Right lobe of liver (tissue), 6 donors: ENCODE measurements around the gene EMC10. TPM values are rescaled to one million over a fixed set of nuclear protein-coding genes. Genes with fewer than 3 reads are reported as not detected.

Experiments used
- ATAC-seq, 4 donors: fragments of 200-7000 bp; cut with Tn5 transposase; one replicate each; pipeline ENCODE4 v1.9.1; 2020; ENCODE audit warnings: mild to moderate bottlenecking in 4 of 4, moderate library complexity in 4 of 4
- DNase-seq, 3 donors: peaks; one replicate each; pipeline ENCODE4 v3.0.0-alpha.2; 2020
- H3K27ac ChIP-seq, 3 donors: fragments of 200-600 bp; one replicate each; pipeline ENCODE4 v1.8.0; 2022
- H3K27me3 ChIP-seq, 2 donors: fragments of 200-600 bp; one replicate each; pipeline ENCODE4 v1.8.0; 2022
- H3K36me3 ChIP-seq, 4 donors: fragments of 200-600 bp; sonication (generic) in 1 of 4; one replicate each; pipeline versions ENCODE4 v1.5.1 to v1.8.0; 2017 to 2022; ENCODE audit warnings: control low read depth in 1 of 4
- H3K4me1 ChIP-seq, 4 donors: fragments of 200-600 bp; sonication (generic) in 1 of 4; one replicate each; pipeline versions ENCODE4 v1.5.1 to v1.8.0; 2017 to 2022; ENCODE audit warnings: control low read depth in 1 of 4
- H3K4me3 ChIP-seq, 3 donors: fragments of 200-600 bp; one replicate each; pipeline ENCODE4 v1.8.0; 2022
- H3K9me3 ChIP-seq, 4 donors: fragments of 200-600 bp; sonication (generic) in 1 of 4; one replicate each; pipeline versions ENCODE4 v1.5.1 to v1.8.0; 2017 to 2022; ENCODE audit warnings: control low read depth in 1 of 4
- POLR2A ChIP-seq: fragments of 450-650 bp; IDR thresholded peaks from one replicate; pipeline ENCODE4 v1.6.1; 2017; ENCODE audit warnings: antibody characterized with exemption, mild to moderate bottlenecking
- WGBS: methylation state at CpG from one replicate; pipeline ENCODE4 v1.1.6; 2018; ENCODE audit warnings: low coverage, low lambda C conversion rate; ENCODE audit not compliant: insufficient coverage; ENCODE audit errors: missing lambda C conversion rate; 5-methylcytosine and 5-hydroxymethylcytosine counted together
- intact Hi-C, 2 donors: fragments of 100-400 bp; cut with DNase I; formaldehyde crosslinking; loops; one replicate each; pipeline versions ENCODE4 v1.11.2 to v1.14.1; 2022
- total RNA-seq, 6 experiments: library from RNA; depleted of rRNA in 2 of 6; stranded (reverse); fragments of >200 nt in 2 of 6; fragmentation: NEBNext Ultra II Directional in 3 of 6; extraction: Animal tissue kit (Norgen Biotek cat#: 25700) in 3 of 6; gene quantifications; one replicate each; pipeline versions ENCODE4 v1.1.0 to v1.2.4, GENCODE V29; 2016 to 2023
- TF ChIP-seq, protein P1 (sequence below), 4 donors: fragments of 200-600 bp in 3 of 4; fragments of 450-650 bp in 1 of 4; IDR thresholded peaks; one replicate each; pipeline versions ENCODE4 v1.5.1 to v1.8.0; 2016 to 2022; ENCODE audit warnings: antibody characterized with exemption in 4 of 4, mild to moderate bottlenecking in 2 of 4
- donor health status: DM: no; HTN: yes; CAD: no.
- donor health status: DM: no; HTN: no; CAD: no.
- donor health status: DM: no; HTN: no; CAD: no.
- donor health status: DM: no; HTN: yes; CAD: no.
- donor health status: DM: no; HTN: yes; CAD: no.

The EMC10 gene
- total RNA-seq, 6 experiments from 2014 or later, result 48.6 to 82.8 (median 74.2) TPM

DNA sequence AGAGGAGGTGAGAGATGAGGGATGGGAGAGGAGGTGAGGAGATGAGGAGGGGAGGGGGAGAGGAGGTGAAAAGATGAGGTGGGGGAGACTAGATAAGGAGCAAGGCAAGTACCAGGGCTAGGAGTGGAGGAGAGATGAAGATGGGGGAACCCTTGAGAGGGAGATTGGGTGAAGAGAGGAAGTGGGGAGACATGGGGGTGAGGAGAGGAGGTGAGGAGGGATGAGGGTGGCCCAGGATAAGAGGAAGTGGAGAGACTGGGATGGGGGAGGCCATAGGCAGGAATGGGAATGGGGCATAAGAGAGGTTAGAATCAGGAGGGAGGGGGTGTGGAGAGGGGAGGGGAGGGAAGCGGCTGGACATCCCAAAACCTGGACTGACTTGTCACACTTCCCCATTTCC, 16.7 kb upstream of the EMC10 start:
- H3K9me3 ChIP-seq, result no peaks in the 10 kb centered on the region
- no peak overlapping the region for H3K4me3 ChIP-seq
- ATAC-seq (no peak), DNase-seq (no peak)
- no peaks in the 10 kb centered on the region for H3K4me1 ChIP-seq
- no peaks in the 10 kb centered on the region for H3K27me3 ChIP-seq
- no peak overlapping the region for H3K27ac ChIP-seq
- 71% methylated on average over 1 of the region's 1 CpG for WGBS
- no peaks in the 10 kb centered on the region for H3K36me3 ChIP-seq
- no peak for TF ChIP-seq POLR2A
- TF ChIP-seq, protein P1, sequence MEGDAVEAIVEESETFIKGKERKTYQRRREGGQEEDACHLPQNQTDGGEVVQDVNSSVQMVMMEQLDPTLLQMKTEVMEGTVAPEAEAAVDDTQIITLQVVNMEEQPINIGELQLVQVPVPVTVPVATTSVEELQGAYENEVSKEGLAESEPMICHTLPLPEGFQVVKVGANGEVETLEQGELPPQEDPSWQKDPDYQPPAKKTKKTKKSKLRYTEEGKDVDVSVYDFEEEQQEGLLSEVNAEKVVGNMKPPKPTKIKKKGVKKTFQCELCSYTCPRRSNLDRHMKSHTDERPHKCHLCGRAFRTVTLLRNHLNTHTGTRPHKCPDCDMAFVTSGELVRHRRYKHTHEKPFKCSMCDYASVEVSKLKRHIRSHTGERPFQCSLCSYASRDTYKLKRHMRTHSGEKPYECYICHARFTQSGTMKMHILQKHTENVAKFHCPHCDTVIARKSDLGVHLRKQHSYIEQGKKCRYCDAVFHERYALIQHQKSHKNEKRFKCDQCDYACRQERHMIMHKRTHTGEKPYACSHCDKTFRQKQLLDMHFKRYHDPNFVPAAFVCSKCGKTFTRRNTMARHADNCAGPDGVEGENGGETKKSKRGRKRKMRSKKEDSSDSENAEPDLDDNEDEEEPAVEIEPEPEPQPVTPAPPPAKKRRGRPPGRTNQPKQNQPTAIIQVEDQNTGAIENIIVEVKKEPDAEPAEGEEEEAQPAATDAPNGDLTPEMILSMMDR (IDR thresholded peaks at IDR 0.05), result no peak
- intact Hi-C loops, result loop anchor here in 1 of 2 donors (10.0 kb wide), 1 partner anchor 85 kb away; the partner anchor contains the start of gene NR1H2

DNA sequence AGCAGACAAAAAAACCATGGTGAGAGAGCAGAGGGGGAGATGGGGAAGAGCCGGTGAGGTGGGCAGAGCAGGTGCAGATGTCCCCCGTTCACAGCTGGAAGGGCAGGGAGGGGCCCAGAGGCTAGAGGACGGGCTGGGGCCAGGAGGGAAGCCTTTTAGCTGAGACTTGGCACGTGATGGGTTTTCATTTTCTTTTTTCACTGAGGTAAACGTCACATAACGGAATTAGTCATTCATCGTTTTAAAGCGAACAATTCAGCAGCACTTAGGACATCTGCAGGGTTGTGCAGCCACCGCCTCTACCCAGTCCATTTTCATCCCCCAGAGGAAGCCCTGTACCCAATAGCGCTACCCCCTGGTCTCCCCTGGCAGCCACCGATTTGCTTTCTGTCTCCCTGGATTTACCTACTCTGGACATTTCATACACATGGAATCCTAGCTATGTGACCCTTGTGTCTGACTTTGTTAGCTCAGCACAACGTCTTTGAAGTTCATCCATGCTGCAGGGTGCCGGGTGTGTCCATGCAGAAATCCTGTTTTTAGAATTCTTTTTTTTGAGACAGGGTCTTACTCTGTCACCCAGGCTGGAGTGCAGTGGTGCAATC, 16.0 kb upstream of the EMC10 start:
- Histone ChIP-seq H3K36me3 (no peaks in the 10 kb centered on the region), H3K27ac (no peak overlapping the region), H3K4me3 (no peak overlapping the region), H3K27me3 (no peaks in the 10 kb centered on the region), H3K4me1 (peaks cover 0 to 4% (median 0%) of the 10 kb centered on the region in 4 donors), H3K9me3 (no peaks in the 10 kb centered on the region)
- no peak for TF ChIP-seq POLR2A
- TF ChIP-seq, protein P1 (IDR thresholded peaks at IDR 0.05), result no peak
- 29% methylated on average over 8 of the region's 13 CpGs for WGBS
- ATAC-seq (no peak), DNase-seq (no peak)
- intact Hi-C loops, result no loop called here

- Histone ChIP-seq H3K9me3 (no peaks in the 10 kb centered on the region), H3K4me3 (no peak overlapping the region), H3K4me1 (peaks cover 0 to 7% (median 0%) of the 10 kb centered on the region in 4 donors), H3K27ac (no peak overlapping the region), H3K36me3 (no peaks in the 10 kb centered on the region), H3K27me3 (no peaks in the 10 kb centered on the region)
- ATAC-seq (peak; percentile 79 to 90 (median 88)), DNase-seq (peak in 2 of 3 donors; percentile 48 to 59)
- TF ChIP-seq, protein P1 (IDR thresholded peaks at IDR 0.05), result peak; percentile 76 to 80 (median 78)
- TF ChIP-seq POLR2A, result no peak
- WGBS, result 8% methylated on average over 16 of the region's 28 CpGs
- intact Hi-C loops, result no loop called here
These were observed 15.0 kb upstream of the EMC10 start for GRCh38 chr19:50461066-50461875.

DNA sequence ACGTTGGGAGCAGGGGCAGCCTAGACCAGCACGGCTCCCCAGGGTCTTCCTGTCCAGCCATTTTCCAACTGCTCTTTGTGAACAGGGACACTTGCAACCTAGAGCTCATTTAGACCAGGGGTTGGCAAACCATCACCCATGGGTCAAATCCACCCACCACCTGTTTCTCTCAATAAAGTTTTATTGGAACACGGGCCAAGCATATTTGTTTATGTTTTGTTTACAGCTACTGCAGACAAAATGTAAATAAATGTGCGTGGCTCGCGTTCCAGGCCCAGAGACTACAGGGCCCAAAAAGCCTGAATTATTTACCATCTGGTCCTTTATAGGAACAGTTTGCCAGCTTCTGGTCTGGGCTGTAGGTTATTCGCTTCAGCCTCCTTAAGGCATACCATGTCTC, 13.3 kb upstream of the EMC10 start:
- H3K36me3 ChIP-seq, result no peaks in the 10 kb centered on the region
- intact Hi-C loops, result no loop called here
- ATAC-seq (no peak), DNase-seq (no peak)
- no peaks in the 10 kb centered on the region for H3K9me3 ChIP-seq
- H3K27me3 ChIP-seq, result no peaks in the 10 kb centered on the region
- peaks cover 0 to 7% (median 0%) of the 10 kb centered on the region in 4 donors for H3K4me1 ChIP-seq
- no peak overlapping the region for H3K4me3 ChIP-seq
- no peak overlapping the region for H3K27ac ChIP-seq
- WGBS, result 74% methylated on average over 7 of the region's 7 CpGs
- TF ChIP-seq POLR2A, result no peak
- TF ChIP-seq, protein P1 (IDR thresholded peaks at IDR 0.05), result no peak
